SIG-M5 treated with dmso at 0.1 percent for 504 hours (cell line): ENCODE measurements around the gene TMA7.
"Not testable (repeated sequence)": the region's sequence is repeated elsewhere in the genome, so short reads cannot be mapped to it uniquely, and the experiment has no call there.

Source experiments
- DNase-seq: peaks from one replicate; lab custom pipeline; 2025; ENCODE audit not compliant: unreplicated experiment; lab: John Stamatoyannopoulos, UW

Gene TMA7

DNA sequence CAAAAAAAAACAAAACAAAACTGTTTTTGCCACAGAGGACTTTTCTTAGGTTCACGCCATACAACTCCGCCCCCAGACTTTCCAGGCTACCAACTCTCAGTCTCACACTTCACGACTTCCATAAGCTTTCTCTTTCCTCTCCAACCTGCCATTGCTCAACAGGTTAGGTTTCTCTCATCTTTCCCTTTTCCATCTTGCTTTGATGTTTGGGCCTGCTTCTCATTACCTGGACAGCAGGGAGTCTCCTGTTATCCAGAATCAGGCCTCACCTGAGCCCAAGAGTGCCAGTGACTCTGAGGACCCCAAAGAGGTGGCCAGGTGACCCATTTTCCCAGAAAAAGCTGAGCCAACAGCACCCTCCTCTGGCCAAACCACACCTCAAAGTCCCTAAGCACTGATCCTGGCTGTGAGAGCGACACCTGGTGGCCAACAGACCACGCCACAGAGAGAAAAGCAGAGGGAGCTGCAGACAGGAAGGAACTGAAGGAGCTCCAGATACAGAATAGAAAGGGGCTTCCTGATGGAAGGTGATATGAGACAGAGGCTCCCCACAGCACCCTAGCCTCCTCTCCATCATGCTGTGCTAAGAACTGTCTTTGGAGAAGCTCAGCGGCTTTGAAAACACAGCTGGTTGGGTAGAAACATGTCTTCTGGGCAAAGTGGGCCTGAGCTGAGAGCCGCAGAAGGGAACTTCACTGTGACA lies 4.1 kb upstream of the TMA7 start:
- DNase-seq, result peak; percentile 84

- DNase-seq, result no peak
Observed at GRCh38 chr3:48436477-48436787, 3.6 kb upstream of the TMA7 start.

DNA sequence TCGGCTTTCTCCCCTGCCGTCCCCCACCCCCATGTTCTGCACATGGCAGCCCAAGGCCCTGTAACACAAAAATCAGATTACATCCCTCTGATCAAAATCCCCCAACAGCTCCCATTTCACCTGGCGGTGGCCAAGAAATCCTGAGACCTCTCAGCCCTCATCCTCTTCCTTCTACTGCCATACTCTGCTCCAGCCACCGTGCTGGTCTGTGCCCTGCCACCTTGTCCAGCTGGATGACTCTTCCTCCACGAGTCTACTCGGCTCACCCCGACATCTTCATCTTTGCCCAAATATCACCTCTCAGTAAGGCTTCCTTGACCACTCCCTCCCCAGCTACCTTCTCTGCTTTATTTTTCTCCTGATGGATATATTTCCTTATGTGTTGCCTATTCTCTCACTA lies 3.2 kb upstream of the TMA7 start:
- DNase-seq, result no peak

GRCh38 chr3:48437812-48438211 lies 2.2 kb upstream of the TMA7 start:
- DNase-seq, result peak; percentile 36

- DNase-seq, result no peak
Observed at GRCh38 chr3:48440590-48440958, 517 bp downstream of the TMA7 start.

GRCh38 chr3:48441940-48442339 lies 1.9 kb downstream of the TMA7 start:
- no peak for DNase-seq

DNA sequence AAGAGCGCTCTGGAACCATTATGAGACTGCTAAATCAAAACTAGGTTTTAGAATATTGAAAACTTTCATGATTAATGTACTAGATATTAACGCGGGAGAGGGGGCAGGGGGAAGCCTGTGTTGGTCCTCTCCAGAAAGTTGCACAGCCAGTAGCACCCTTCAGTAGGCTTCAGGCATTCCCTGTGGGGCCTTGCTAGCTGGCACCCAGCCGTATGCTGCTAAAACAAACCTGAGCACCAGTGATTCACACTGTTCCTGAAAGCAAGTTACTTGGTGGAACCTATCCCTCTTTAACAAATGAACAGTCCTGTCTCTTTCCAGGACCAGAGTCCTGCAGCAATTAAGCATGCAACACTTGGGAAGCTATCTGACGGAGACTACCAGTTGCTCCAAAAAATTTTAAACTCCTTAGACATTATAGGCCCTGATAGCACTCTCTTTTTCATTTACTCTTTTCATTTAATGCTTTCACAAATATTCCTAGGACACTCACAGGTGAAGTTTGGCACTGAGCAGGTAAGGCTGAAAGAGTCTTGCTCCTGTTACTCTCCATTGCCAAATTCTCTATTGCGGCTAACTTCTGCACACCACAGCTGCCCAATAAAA lies 5.3 kb downstream of the TMA7 start:
- DNase-seq, result no peak

DNA sequence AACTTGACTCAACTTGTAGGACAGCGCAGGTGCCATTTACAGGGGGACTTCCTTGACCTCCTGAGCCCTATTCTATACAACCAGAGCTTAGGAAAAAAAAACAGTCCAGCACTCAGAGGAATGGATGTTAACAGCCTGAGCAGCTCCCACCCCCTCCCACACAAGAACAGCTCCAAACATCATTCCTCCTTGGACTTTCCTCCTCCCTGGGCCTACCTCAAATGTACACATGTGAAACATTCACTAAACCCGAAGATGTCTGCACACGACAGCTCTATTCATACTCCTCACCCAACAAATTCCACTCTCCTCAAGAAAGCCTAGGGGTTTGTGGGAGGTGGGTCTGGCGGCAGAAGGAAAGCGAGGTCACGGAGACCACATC lies 6.0 kb downstream of the TMA7 start:
- no peak for DNase-seq

DNA sequence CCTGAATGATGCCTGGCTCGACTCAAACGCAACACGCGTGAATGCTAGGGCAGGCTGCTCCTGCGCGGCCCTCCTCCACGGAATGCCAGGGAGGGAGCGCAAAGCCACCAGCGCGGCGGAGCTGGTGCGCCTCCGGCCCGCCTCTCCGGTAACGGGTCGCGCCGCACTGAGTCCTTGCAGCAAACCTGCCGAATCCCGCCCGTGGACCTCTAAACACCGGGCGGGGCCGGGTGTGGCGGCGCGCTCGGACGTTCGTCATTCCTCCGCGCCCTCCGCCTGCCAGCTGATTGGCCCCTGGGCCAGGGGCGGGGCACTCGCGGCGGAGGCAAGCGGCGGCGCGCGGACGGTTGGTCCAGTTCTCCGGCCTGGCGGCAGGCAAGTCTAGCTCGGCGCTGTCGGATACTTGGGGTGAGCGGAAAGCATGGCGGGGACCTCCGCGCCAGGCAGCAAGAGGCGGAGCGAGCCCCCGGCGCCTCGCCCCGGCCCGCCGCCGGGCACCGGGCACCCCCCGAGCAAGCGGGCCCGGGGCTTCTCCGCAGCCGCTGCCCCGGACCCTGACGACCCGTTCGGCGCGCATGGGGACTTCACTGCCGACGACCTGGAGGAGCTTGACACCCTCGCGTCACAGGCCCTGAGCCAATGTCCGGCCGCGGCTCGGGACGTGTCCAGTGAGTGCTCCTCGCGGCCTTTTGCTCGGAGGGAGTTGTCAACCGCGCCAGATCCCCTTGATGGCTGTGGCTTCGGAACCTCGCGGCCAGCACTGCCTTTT lies 6.6 kb downstream of the TMA7 start, which contains the start of gene ATRIP:
Gene ATRIP, plus strand, starts transcription at position 313 of the 769 bp plus-strand sequence. Its CDS starts 109 bp downstream, at position 422.
- peak; percentile 85 for DNase-seq

DNA sequence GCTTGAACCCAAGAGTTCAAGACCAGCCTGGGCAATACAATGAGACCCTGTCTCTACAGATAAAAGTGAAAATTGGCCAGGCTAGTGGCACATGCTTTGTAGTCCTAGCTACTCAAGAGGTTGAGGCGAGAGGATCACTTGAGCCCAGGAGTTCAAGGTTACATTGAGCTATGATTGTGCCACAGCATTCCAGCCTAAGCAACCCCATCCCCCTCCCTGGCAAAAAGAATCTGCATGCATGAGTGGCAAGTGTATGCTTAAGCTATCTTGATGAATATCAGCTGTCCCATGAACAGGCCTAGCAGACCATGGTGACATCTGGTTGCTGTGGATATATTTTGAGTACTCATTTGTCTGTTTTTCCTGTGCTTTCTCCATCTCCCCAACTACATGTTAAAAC lies 11.2 kb downstream of the TMA7 start:
- no peak for DNase-seq

DNA sequence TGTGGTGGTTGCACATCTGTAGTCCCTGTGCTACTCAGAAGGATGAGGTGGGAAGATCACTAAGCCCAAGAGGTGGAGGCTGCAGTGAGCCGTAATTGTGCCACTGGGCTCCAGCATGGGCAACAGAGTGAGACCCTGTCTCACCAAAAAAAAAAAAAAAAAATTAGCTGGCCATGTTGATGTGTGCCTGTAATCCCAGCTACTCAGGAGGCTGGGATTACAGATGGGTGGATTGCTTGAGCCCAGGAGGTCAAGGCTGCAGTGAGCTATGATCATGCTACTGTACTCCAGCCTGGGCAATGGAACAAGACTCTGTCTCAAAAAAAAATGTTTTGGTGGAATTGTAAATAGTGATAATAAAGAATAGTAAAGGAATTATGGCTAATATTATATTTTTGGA lies 16.4 kb downstream of the TMA7 start:
- no peak for DNase-seq

- no peak for DNase-seq
Observed at GRCh38 chr3:48459331-48459730, 19.3 kb downstream of the TMA7 start.

GRCh38 chr3:48459773-48460516 lies 19.9 kb downstream of the TMA7 start:
- no peak for DNase-seq

- no peak for DNase-seq
Observed at GRCh38 chr3:48460517-48460902, 20.5 kb downstream of the TMA7 start.

DNA sequence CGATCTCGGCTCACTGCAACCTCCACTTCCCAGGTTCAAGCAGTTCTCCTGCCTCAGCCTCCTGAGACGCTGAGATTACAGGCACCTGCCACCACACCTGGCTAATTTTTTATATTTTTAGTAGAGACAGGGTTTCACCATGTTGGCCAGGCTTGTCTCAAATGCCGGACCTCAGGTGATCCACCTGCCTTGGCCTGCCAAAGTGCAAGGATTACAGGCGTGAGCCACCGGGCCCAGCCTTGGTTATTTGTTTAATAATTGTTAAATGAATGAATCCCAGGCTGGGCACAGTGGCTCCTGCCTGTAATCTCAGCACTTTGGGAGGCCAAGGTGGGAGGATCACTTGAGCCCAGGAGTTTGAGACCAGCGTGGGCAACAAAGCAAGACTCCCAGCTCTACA lies 21.7 kb downstream of the TMA7 start:
- DNase-seq, result not testable (repeated sequence)

DNA sequence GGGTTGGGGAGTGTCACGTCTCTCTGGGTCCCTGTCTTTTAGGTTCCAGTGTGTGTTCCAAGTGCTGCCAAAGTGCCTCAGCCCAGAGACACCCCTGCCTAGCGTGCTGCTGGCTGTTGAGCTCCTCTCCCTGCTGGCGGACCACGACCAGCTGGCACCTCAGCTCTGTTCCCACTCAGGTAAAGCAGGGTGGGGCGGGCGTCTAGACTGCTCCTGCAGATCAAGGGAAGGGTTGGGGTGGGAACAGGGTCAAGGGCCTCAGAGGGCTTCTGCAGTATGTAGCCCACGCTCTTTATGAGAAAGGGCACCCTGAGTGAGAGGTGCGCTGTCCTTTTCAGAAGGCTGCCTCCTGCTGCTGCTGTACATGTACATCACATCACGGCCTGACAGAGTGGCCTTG lies 23.6 kb downstream of the TMA7 start:
- no peak for DNase-seq

DNA sequence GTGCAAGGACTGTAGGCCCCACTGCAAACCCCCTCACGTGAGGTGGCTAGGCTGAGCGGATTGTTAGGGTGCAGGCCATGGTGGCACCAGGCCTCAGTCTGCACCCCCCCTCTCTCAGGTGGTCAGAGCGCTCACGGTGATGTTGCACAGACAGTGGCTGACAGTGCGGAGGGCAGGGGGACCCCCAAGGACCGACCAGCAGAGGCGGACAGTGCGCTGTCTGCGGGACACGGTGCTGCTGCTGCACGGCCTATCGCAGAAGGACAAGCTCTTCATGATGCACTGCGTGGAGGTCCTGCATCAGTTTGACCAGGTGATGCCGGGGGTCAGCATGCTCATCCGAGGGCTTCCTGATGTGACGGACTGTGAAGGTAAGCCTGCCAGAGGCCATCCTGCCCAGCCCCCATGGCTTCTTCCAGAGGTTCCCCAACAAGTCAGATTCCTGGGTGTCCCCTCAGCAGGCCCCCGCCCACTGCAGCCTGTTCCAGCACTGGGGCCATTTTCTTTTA lies 24.7 kb downstream of the TMA7 start:
- DNase-seq, result no peak

- no peak for DNase-seq
Observed at GRCh38 chr3:48465237-48465530, 25.1 kb downstream of the TMA7 start.

DNA sequence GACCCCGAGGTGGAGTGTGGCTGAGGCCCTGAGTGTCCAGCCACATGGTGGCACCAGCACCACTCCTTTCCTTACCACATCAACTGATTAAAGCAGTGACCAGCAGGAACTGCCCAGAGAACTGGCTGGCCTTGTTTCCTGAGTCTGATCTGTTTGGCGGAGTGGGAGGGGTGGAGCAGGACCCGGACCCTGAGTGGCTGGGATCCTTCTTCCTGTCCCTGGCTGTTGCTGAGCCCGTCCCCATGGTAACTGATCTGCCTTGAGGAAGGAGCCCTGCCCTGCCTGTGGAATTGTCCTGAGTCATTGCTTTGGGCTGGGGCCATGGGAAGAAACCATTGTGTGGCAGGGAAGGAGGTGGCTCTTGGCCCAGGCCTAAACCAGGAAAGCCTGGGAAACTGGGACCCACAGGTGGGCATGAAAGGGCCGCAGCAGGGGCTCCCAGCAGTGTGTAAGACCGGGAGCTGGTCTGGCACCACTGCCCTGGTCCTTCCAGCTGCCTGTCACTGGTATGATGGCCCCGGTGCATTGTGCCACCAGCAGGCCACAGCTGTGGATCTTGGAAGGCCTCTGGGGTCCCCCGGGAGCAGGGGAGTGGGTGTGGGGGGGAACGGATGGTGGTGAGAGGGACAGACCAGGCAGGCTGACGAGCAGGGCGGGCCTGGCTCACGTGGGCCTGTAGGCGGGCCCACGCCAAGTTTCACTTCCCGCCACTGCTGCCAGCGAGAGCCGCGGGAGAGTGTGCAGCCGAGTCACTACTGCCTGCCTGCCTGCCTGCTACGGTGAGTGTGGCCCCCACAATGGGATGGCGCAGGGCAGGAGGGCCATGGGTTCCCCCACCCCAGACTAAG lies 25.7 kb downstream of the TMA7 start:
- peak; percentile 93 for DNase-seq

GRCh38 chr3:48466386-48467109 lies 26.5 kb downstream of the TMA7 start:
- no peak for DNase-seq
